Measurements from ENCODE around the gene FAM131A.

The FAM131A gene

GRCh38 chr3:184379358-184380184, 42.2 kb downstream of the FAM131A start, which contains the start of gene CHRD:
TSS of gene CHRD (plus strand) at chr3:184380054. CDS start at chr3:184380319, 265 bp downstream.
- DNase-seq: no peak

GRCh38 chr3:184380185-184380626, 42.8 kb downstream of the FAM131A start:
- DNase-seq: no peak

- DNase-seq: no peak
Observed at GRCh38 chr3:184380627-184381260, 43.3 kb downstream of the FAM131A start.

GRCh38 chr3:184381261-184382224, 44.1 kb downstream of the FAM131A start:
- DNase-seq: no peak

GRCh38 chr3:184382326-184383032, 45.1 kb downstream of the FAM131A start:
- no peak for DNase-seq

- DNase-seq: no peak
Observed at GRCh38 chr3:184383033-184383740, 45.8 kb downstream of the FAM131A start.

GRCh38 chr3:184384342-184384741, 46.9 kb downstream of the FAM131A start:
- no peak for DNase-seq

- DNase-seq: no peak
Observed at GRCh38 chr3:184384856-184385422, 47.5 kb downstream of the FAM131A start.

- DNase-seq: no peak
Observed at GRCh38 chr3:184386047-184386806, 48.8 kb downstream of the FAM131A start.

GRCh38 chr3:184387174-184387714, 49.8 kb downstream of the FAM131A start:
- DNase-seq: no peak

GRCh38 chr3:184388164-184388935, 51.0 kb downstream of the FAM131A start:
- no peak for DNase-seq

GRCh38 chr3:184388936-184389230, 51.5 kb downstream of the FAM131A start:
- DNase-seq: no peak

GRCh38 chr3:184389384-184389783, 52.0 kb downstream of the FAM131A start:
- no peak for DNase-seq

GRCh38 chr3:184389935-184390528, 52.6 kb downstream of the FAM131A start:
- DNase-seq: no peak

- no peak for DNase-seq
Observed at GRCh38 chr3:184391266-184391665, 53.9 kb downstream of the FAM131A start.

- no peak for DNase-seq
Observed at GRCh38 chr3:184395320-184395660, 57.9 kb downstream of the FAM131A start.
